Ovary (tissue), 9 donors: ENCODE data around the gene CREG2. TPM values are rescaled to one million over a fixed set of nuclear protein-coding genes. Genes with fewer than 3 reads are reported as not detected.

Source experiments
- DNase-seq, 5 donors: peaks; one replicate each; pipeline ENCODE4 v3.0.0-alpha.2; 2019 to 2020
- H3K27ac ChIP-seq, 2 donors: fragments of 200-600 bp; one replicate each; pipeline versions ENCODE4 v1.5.1 to v1.8.0; 2019 to 2022
- H3K27me3 ChIP-seq: fragments of 200-600 bp; one replicate; pipeline ENCODE4 v1.8.0; 2022
- H3K36me3 ChIP-seq: fragments of 200-600 bp; sonication (generic); one replicate; pipeline ENCODE4 v1.5.1; 2019
- H3K4me1 ChIP-seq: one replicate; pipeline ENCODE4 v1.8.1; 2013; ENCODE audit warnings: mild to moderate bottlenecking, moderate library complexity; ENCODE audit not compliant: insufficient read depth
- H3K4me3 ChIP-seq: fragments of 200-600 bp; sonication (generic); one replicate; pipeline ENCODE4 v1.5.1; 2017
- H3K9me3 ChIP-seq, 2 donors: fragments of 200-600 bp in 1 of 2; sonication (generic) in 1 of 2; one replicate each; pipeline versions ENCODE4 v1.5.1 to v1.8.1; 2013 to 2019; ENCODE audit warnings: mild to moderate bottlenecking in 1 of 2, moderate library complexity in 1 of 2
- CTCF ChIP-seq, 3 donors: fragments of 450-650 bp in 2 of 3; fragments of 200-600 bp in 1 of 3; IDR thresholded peaks; one replicate each; pipeline versions ENCODE4 v1.5.1 to v1.8.0; 2016 to 2022; ENCODE audit warnings: antibody characterized with exemption in 3 of 3, mild to moderate bottlenecking in 1 of 3
- EP300 ChIP-seq: sonication (generic); formaldehyde crosslinking; IDR thresholded peaks from one replicate; pipeline ENCODE4 v1.6.1; 2017; ENCODE audit warnings: antibody characterized with exemption
- POLR2A ChIP-seq: fragments of 450-650 bp; IDR thresholded peaks from one replicate; pipeline ENCODE4 v1.6.1; 2017; ENCODE audit warnings: antibody characterized with exemption, mild to moderate bottlenecking, moderate library complexity
- WGBS, 3 donors: extraction: QIAGEN DNeasy Blood & Tissue Kit in 1 of 3; methylation state at CpG; one replicate each; pipeline versions ENCODE4 v1.1.5 to v1.1.7; 2013 to 2017; 5-methylcytosine and 5-hydroxymethylcytosine counted together
- intact Hi-C, 4 donors: fragments of 100-400 bp; cut with DNase I; formaldehyde crosslinking; loops; one replicate each; pipeline versions ENCODE4 v1.11.0 to v1.15.1; 2022 to 2023
- polyA plus RNA-seq, 2 donors: library from polyadenylated mRNA; stranded (reverse); fragments of 200-250 nt in 1 of 2; fragments of 350-450 nt in 1 of 2; fragmentation: Illumina TruSeq in 1 of 2; extraction: RNeasy Lipid Tissue Mini Kit (QIAGEN cat#74804) in 1 of 2; gene quantifications; one replicate each; pipeline ENCODE4 v1.2.3, GENCODE V29; 2013 to 2014
- total RNA-seq, 7 donors: library from RNA; depleted of rRNA in 2 of 7; stranded (reverse); fragments of >200 nt in 2 of 7; fragmentation: NEBNext Ultra II Directional in 3 of 7; extraction: Animal tissue kit (Norgen Biotek cat#: 25700) in 3 of 7; gene quantifications; one replicate each; pipeline versions ENCODE4 v1.1.0 to v1.2.4, GENCODE V29; 2016 to 2023
- donor health status: DM: no; HTN: no; CAD: no; lungs with moderate emphysema.
- donor health status: DM: no; HTN: no; CAD: no.
- donor health status: Bipolar disorder and iron deficiency.
- donor health status: DM: yes; HTN: yes; CAD: no.
- donor health status: DM: no; HTN: no; CAD: no.
- donor health status: DM: yes; HTN: yes; CAD: no.

CREG2 gene
- total and polyA plus RNA-seq, 9 donors = 0.04 to 0.57 (median 0.19) TPM; not detected in 1

GRCh38 chr2:101305035-101305434 is 82.3 kb downstream of the CREG2 start:
- 86 to 91% (median 88%) methylated on average over 4 of the region's 4 CpGs for WGBS, 3 donors
- Histone ChIP-seq H3K27ac (no peak overlapping the region), H3K4me3 (no peak overlapping the region), H3K4me1 (peaks cover 16% of the 10 kb centered on the region), H3K27me3 (no peaks in the 10 kb centered on the region), H3K36me3 (no peaks in the 10 kb centered on the region), H3K9me3 (no peaks in the 10 kb centered on the region)
- DNase-seq = no peak
- intact Hi-C loops = no loop called here
- no peak for TF ChIP-seq CTCF (IDR thresholded peaks at IDR 0.05)
- no peak for TF ChIP-seq EP300
- TF ChIP-seq POLR2A = no peak

- TF ChIP-seq EP300 = no peak
- no peak for TF ChIP-seq POLR2A
- TF ChIP-seq CTCF (IDR thresholded peaks at IDR 0.05) = no peak
- DNase-seq = no peak
- intact Hi-C loops = no loop called here
- no peak overlapping the region for H3K27ac ChIP-seq
- no peaks in the 10 kb centered on the region for H3K9me3 ChIP-seq
- no peak overlapping the region for H3K4me3 ChIP-seq
- H3K36me3 ChIP-seq = no peaks in the 10 kb centered on the region
- WGBS, 3 donors = 81 to 94% (median 93%) methylated on average over 1 of the region's 1 CpG
- no peaks in the 10 kb centered on the region for H3K27me3 ChIP-seq
- H3K4me1 ChIP-seq = peaks cover 17% of the 10 kb centered on the region
These were observed 83.6 kb downstream of the CREG2 start for GRCh38 chr2:101303688-101304087.

GRCh38 chr2:101302016-101302415 is 85.3 kb downstream of the CREG2 start:
- intact Hi-C loops = no loop called here
- Histone ChIP-seq H3K9me3 (no peaks in the 10 kb centered on the region), H3K4me1 (peaks cover 17% of the 10 kb centered on the region), H3K27me3 (no peaks in the 10 kb centered on the region), H3K27ac (no peak overlapping the region), H3K36me3 (no peaks in the 10 kb centered on the region), H3K4me3 (no peak overlapping the region)
- DNase-seq = no peak
- 87 to 90% (median 88%) methylated on average over 4 of the region's 4 CpGs for WGBS, 3 donors
- no peak for TF ChIP-seq EP300
- TF ChIP-seq CTCF (IDR thresholded peaks at IDR 0.05) = no peak
- no peak for TF ChIP-seq POLR2A

GRCh38 chr2:101300836-101301235 is 86.5 kb downstream of the CREG2 start:
- TF ChIP-seq EP300 = no peak
- TF ChIP-seq POLR2A = no peak
- no peak for TF ChIP-seq CTCF (IDR thresholded peaks at IDR 0.05)
- 72 to 86% (median 73%) methylated on average over 7 of the region's 7 CpGs for WGBS, 3 donors
- intact Hi-C loops = no loop called here

More at GRCh38 chr2:101300836-101301235, 86.5 kb downstream of the CREG2 start:
- no peak overlapping the region for H3K4me3 ChIP-seq
- H3K9me3 ChIP-seq = no peaks in the 10 kb centered on the region
- H3K27me3 ChIP-seq = no peaks in the 10 kb centered on the region
- DNase-seq = no peak
- H3K4me1 ChIP-seq = peaks cover 13% of the 10 kb centered on the region
- H3K36me3 ChIP-seq = no peaks in the 10 kb centered on the region
- H3K27ac ChIP-seq = no peak overlapping the region
